SH-SY5Y (cell line): ENCODE results near the gene AFF1.

Experiments
- GATA2 ChIP-seq: IDR thresholded peaks from 2 replicates; pipeline ENCODE4 v1.6.1; 2011; ENCODE audit warnings: mild to moderate bottlenecking, low read depth, low read length
- GATA3 ChIP-seq: IDR thresholded peaks from 2 replicates; pipeline ENCODE4 v1.6.1; 2011; ENCODE audit warnings: low read depth, mild to moderate bottlenecking, low read length, moderate library complexity

The AFF1 gene

DNA sequence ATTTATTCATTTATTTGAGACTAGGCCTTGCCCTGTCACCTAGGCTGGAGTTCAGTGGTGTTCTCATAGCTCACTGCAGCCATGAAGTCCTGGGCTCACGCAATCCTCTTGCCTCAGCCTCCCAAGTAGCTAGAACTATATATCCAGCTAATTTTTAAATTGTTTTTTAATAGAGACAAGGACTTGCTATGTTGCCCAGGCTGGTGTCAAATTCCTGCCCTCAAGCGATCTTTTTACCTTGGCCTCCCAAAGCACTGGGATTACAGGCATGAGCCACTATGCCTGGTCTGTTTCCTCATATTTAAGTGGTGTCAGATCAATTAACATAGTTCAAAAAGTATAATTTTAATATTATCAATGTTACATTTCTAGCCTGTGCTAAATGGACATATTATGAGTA is 68.5 kb downstream of the AFF1 start:
- TF ChIP-seq GATA2 (no peak), GATA3 (no peak)

DNA sequence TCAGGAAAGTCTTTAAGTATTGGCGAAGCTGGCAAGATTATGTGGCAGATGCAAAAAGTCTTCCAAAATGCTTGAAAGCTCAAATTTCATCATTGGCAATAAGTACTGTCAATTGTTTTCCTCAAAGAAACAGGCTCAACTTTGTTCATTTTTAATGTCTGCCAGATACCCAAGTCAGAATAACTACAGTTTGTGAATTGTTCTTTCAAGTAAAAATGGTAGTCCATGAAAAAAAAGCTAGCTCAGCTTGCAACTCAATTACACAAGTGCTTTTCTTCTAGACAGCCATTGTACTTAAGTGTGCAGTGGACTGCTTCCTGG is 70.5 kb downstream of the AFF1 start:
- TF ChIP-seq GATA3: no peak
- TF ChIP-seq GATA2: no peak

DNA sequence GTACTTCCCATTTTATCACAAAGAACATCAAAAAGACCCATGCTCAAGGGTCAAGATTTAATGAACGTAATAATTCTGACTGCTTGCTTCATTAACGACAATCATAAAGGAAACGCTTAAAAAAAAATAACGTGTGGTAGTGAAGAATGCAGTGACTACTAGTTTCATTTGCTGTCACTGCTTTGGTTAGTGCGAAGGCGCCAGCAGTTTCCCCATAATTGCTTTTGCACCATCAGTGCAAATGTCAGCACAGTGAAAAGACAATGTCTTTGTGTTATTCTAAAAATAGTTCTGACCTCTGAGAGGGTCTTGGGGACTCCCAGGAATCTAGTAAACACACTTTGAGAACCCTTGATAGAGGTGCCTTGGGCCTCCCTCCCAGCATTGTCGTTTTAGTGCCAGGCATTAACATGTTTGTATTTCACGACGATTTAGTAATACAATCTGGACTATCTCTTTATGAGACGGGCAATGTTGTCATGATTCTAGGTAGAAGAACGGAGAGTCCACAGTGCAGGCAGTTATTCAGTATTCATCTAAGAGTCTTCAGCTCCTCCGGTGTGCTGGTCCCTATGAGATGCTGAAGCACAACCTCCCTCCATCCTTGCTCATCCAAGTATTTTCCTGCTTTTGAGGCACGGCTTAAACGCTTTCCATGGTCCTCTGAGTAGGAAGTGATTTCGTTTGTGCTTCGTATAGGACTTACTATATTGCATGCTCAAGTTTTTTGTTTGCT is 71.0 kb downstream of the AFF1 start:
- no peak for TF ChIP-seq GATA3
- no peak for TF ChIP-seq GATA2

DNA sequence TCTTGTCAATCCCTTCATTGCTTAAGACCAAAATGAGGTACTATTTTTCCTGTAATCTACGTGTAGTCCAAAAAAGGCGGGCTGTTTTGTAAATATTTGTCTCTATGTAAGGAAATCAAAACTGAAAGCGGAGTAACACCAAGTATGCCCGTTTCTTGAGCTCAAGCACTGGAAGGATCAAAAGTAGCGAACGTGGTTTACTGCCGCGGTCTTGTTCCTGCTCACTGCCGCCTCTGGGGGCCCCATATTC is 71.5 kb downstream of the AFF1 start:
- TF ChIP-seq GATA2 (no peak), GATA3 (no peak)

DNA sequence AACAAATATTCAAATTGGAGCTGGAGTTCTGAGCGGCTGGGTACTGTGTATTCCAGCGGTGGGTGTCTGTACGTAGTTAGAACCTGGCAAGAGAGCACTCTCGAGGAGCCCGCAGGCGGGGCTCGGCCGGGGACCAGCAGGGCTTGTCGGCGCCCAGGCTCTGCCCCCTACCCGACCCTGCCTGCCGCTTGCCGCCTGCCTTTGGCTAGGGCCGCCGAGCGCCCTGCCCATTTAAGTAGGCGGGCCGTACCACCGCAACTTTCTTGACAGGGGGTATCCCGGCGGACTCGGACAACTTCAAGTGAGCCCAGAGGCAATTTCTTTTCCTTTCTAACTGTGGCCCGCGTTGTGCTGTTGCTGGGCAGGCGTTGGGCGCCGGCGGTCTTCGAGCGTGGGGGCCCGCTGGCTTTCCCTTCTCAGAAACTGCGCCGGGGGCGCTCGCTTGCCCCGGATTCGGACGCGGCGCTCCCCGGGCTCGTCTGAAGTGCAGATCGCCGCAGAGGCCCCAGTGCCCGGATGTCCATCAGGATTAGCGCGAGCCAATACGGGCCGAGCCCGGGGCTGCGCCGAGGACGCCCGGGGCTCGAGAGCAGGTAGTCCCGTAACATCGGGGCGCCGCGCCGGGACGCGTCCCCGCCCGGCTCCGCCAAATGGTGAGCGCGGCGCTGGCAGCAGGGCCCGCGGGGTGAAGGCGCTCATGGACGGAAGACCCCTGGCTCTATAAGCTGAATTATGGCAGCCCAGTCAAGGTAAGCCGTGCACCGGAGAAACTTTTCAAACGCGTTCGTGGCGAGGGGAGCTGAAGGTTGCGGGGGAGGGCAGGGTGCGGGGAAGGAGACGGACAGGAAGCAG is 72.1 kb downstream of the AFF1 start:
- TF ChIP-seq GATA2: no peak
- no peak for TF ChIP-seq GATA3

DNA sequence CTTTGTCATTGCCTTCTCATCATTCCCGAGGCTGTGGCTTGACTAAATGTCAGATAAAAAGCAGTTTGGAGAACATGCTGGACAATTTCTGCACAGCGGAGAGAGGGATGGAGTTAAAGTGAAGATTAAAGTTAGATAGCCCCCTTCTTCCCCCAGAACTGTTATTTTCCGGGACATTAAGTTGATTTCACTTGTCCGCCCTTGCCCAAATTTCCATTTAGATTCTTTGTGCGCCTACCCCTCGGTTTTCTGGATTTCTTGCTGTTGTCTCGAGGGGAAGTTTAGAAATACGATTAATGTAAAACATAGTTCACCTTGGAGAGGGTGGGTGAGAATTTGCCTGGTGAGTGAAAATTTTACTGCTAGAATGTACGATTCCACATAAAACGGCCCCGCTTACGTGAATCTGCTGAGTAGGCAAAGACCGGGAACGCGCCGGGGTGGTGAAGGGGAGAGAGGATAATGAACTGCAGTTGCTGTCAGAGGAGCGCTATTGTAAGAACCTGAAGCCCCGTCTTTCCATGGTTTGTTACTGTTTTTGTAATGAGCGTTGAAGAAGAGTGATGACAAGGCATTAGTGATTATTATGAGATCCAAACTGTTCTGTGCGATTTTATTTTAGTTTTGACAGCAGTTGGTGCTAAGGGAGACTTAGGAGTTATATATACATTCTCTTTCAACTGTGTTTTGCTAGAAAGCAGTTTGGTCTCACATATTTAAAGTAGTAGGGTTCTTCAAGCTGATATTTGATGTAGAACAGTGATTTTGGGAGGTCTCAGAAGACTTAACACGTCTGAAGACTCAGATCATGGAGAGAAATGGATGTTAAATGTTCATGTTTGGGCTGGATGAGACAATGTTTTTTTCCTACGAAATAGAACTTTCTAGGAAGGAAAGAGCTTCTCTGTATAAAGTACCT is 73.0 kb downstream of the AFF1 start:
- no peak for TF ChIP-seq GATA3
- no peak for TF ChIP-seq GATA2

DNA sequence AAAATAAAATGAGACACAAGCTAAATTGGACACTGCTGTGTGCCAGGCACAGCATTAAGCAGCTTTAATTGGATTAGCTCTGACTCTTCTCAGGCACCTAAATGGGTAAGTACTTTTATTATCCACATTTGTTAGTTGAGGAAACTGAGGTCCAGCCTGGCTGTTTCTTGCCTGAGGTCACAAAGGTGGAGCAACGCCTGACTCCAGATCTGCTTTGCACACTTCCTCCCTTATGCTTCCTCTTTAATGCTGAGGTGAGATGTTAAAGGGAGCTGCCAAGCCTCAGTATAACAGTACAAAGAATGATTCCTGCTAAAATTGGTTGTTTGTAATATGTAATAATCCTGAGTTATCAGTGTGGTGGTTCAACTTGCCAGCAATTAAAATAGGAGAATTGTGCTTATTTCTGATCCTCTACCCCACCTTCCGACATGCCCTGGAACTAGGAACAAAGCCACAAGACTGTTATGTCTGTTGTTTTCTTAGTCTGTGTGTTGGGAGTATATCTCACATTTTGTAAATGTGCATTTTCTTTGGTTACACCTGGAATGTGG is 74.4 kb downstream of the AFF1 start:
- TF ChIP-seq GATA3 (no peak), GATA2 (no peak)

DNA sequence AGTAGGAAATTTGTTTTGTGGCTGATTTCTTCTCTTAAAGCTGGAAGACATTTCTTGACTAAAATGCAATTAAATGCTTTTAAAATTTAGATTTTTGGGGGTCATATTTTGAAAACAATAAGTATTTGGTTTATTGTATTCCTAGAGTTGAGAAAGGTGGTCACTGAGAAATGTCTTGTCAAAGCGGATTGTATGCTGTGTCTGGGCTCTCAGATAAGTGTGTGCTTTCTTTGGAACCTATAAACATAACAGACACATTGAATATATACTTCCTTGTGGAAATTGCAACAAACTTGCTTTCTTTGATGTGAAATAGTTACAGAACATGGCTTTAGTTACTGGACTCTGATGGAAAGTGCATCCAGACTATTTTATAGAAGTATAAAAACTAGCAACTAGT is 75.4 kb downstream of the AFF1 start:
- no peak for TF ChIP-seq GATA2
- TF ChIP-seq GATA3: no peak

DNA sequence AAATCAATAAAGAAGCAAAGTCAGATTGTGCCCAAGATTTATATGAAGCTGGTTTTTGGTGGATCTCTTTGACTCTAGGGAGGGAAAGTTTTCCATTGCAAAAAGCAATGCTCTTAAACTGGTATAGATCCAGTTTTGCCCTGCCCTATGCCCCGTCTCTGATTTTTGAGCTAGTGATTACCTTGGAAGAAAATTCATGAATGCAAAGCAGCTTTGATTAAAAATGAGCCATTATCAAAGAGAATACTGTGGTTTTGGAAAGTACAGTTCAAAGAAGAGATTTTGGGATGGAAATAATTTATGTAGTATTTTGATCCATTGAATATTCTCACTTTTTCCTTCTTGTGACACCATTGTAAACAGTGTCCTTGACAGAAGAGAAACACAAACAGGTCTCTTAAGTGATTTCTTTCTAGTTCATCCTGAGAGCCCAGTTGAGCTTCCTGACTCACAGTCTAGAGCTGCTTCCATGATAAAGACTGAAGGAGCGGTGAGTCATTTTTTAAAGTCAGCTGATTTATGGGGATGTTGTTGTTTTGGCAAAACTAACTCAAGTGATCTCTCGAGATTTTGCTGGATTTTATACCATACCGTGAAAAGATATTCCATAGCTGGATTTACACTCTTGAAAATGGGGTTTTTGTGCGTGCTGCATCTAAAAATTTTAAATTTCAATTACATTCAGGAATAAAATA is 76.7 kb downstream of the AFF1 start:
- TF ChIP-seq GATA2 (no peak), GATA3 (no peak)

DNA sequence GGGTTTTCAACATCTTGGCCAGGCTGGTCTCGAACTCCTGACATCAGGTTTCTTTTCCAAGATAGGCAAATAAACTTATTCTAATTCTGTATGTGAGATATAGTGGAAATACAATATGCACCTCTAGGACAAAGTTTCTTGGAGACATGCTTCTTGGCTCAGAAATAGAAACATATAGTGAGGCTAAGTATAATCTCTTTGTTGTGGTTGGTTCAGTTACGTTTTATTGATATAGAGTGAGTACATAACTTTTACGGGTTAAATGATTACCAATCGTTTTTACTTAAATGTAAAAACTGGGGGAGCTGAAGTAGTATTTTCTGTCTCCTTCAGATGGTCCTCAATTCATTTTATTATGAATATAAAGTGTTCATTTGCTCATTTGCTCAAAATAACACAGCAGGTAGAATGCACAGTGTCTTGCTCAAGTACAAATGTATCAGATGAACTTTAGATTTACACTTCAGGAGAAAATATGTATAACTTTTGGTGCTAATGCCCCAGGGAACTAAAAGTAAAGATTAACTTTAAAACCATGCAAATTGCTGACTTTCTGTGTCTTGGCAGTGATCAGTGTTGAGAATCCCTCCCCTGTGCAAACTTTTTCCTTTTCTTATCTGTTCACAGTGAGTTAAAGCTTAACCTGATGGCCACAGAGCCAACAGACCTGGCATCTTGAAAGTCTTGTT is 77.6 kb downstream of the AFF1 start:
- TF ChIP-seq GATA3: no peak
- no peak for TF ChIP-seq GATA2

DNA sequence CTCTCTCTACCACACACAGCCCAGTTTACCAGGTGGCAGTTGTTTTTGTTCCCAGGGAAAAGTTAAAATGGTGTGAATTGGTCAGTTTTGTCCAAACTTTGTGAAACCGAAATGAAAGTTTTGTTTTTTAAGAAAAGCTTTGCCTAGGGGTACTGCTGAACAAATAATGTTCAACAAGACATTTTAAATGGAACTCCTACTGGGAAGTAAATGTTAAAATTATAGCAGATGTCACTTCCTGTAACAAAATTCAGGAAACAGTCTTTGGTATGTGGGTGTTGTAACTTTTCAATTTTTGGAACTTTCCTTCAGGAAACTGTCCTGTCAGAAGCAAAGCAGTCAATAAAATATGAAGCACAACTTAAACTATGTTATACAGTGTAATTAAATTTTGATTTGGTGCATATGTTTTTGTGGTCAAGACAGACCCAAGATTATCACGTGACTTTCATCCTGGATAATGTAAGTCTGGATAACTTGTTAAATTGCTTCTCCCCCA is 79.5 kb downstream of the AFF1 start:
- TF ChIP-seq GATA2 (no peak), GATA3 (no peak)

DNA sequence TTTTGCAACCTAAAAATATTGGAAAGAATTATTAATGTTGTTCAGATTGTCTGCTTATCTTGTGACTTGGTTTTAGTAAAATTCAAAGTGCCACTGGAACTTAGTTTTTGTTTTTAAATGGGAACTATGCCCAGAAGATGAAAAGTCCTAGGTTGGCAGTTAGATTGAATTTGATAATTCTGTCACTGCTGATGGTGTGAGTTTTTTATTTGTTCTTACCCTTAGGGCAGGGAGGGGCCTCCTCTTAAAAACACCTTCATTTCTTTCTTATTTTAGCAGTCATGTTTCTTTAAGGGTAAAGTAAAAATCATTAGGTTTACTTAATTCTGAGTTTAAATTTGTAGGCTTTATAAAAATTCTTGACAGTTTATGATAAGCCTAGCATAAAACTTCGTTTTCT is 80.6 kb downstream of the AFF1 start:
- no peak for TF ChIP-seq GATA3
- no peak for TF ChIP-seq GATA2
